Middle frontal gyrus (tissue), 1 donor: ENCODE results near the gene PSME3IP1.
A peak's percentile ranks its signal among the peaks of the same experiment; 100 is the strongest.

Experiments used
- DNase-seq: peaks from one replicate; pipeline ENCODE4 v3.0.0-alpha.2; 2015; ENCODE audit warnings: low spot score; ENCODE audit errors: extremely low spot score

The PSME3IP1 gene

GRCh38 chr16:57169327-57169726 lies 16.5 kb downstream of the PSME3IP1 start:
- no peak for DNase-seq

GRCh38 chr16:57167953-57168352 lies 17.9 kb downstream of the PSME3IP1 start:
- peak; percentile 44 for DNase-seq

GRCh38 chr16:57167538-57167937 lies 18.3 kb downstream of the PSME3IP1 start:
- no peak for DNase-seq

- no peak for DNase-seq
Measured at GRCh38 chr16:57166951-57167350, 18.9 kb downstream of the PSME3IP1 start.

- DNase-seq = no peak
Measured at GRCh38 chr16:57166451-57166850, 19.4 kb downstream of the PSME3IP1 start.

GRCh38 chr16:57165938-57166337 lies 19.9 kb downstream of the PSME3IP1 start:
- DNase-seq = no peak

- no peak for DNase-seq
Measured at GRCh38 chr16:57165483-57165882, 20.4 kb downstream of the PSME3IP1 start.

- no peak for DNase-seq
Measured at GRCh38 chr16:57163842-57164241, 22.0 kb downstream of the PSME3IP1 start.

GRCh38 chr16:57159447-57159846 lies 26.4 kb downstream of the PSME3IP1 start:
- DNase-seq = no peak

GRCh38 chr16:57157533-57157932 lies 28.3 kb downstream of the PSME3IP1 start:
- no peak for DNase-seq

- DNase-seq = no peak
Measured at GRCh38 chr16:57156351-57156703, 29.5 kb downstream of the PSME3IP1 start.

GRCh38 chr16:57155702-57156350 lies 30.0 kb downstream of the PSME3IP1 start:
- no peak for DNase-seq

- no peak for DNase-seq
Measured at GRCh38 chr16:57153841-57154240, 32.0 kb downstream of the PSME3IP1 start.

GRCh38 chr16:57152096-57153093 lies 33.4 kb downstream of the PSME3IP1 start:
- DNase-seq = no peak

- DNase-seq = no peak
Measured at GRCh38 chr16:57151369-57151768, 34.5 kb downstream of the PSME3IP1 start.

- DNase-seq = no peak
Measured at GRCh38 chr16:57150682-57151330, 35.0 kb downstream of the PSME3IP1 start.

- no peak for DNase-seq
Measured at GRCh38 chr16:57149391-57149790, 36.4 kb downstream of the PSME3IP1 start.

GRCh38 chr16:57148481-57148880 lies 37.4 kb downstream of the PSME3IP1 start:
- no peak for DNase-seq

GRCh38 chr16:57147381-57148221 lies 38.2 kb downstream of the PSME3IP1 start:
- no peak for DNase-seq

- no peak for DNase-seq
Measured at GRCh38 chr16:57146735-57147134, 39.1 kb downstream of the PSME3IP1 start.

- no peak for DNase-seq
Measured at GRCh38 chr16:57146040-57146647, 39.7 kb downstream of the PSME3IP1 start.
